Esophagus muscularis mucosa (tissue), 3 donors: ENCODE data around the gene CCDC150.

Source experiments
- CTCF ChIP-seq, 3 experiments: fragments of 200-600 bp in 2 of 3; fragments of 450-650 bp in 1 of 3; sonication (generic) in 2 of 3; IDR thresholded peaks; one replicate each; pipeline ENCODE4 v1.5.1; 2017 to 2019; ENCODE audit warnings: antibody characterized with exemption in 3 of 3, mild to moderate bottlenecking in 2 of 3, moderate library complexity in 1 of 3
- POLR2A ChIP-seq: fragments of 450-650 bp; IDR thresholded peaks from one replicate; pipeline ENCODE4 v1.6.1; 2017; ENCODE audit warnings: antibody characterized with exemption, moderate library complexity, mild to moderate bottlenecking, low read depth
- POLR2AphosphoS5 ChIP-seq, 2 donors: sonication (generic); formaldehyde crosslinking; IDR thresholded peaks; one replicate each; pipeline ENCODE4 v1.6.1; 2017; ENCODE audit warnings: antibody characterized with exemption in 2 of 2

- TF ChIP-seq POLR2A (no peak), CTCF (IDR thresholded peaks at IDR 0.05) (no peak), POLR2AphosphoS5 (IDR thresholded peaks at IDR 0.05) (no peak)
Observed at GRCh38 chr2:196711625-196712024, 72.1 kb downstream of the CCDC150 start.
